Activated CD4-positive, CD25-positive, alpha-beta regulatory T cell treated with anti-CD3 and anti-CD28 coated beads, Interleukin-2, amount 50 U/mL, for 72 hours (primary cell): ENCODE results near the gene LOXL1.
A peak's percentile ranks its signal among the peaks of the same experiment; 100 is the strongest.

ENCODE experiments used
- DNase-seq: peaks from one replicate; pipeline ENCODE4 v3.0.0; 2021

The LOXL1 gene

GRCh38 chr15:73941449-73941848 lies 15.2 kb downstream of the LOXL1 start:
- no peak for DNase-seq

GRCh38 chr15:73941871-73942635 lies 15.8 kb downstream of the LOXL1 start:
- DNase-seq, result no peak

- DNase-seq, result no peak
Observed at GRCh38 chr15:73942751-73943270, 16.5 kb downstream of the LOXL1 start.

- no peak for DNase-seq
Observed at GRCh38 chr15:73944161-73945129, 18.2 kb downstream of the LOXL1 start.

- DNase-seq, result no peak
Observed at GRCh38 chr15:73945130-73945508, 18.9 kb downstream of the LOXL1 start.

GRCh38 chr15:73946046-73946721 lies 19.9 kb downstream of the LOXL1 start:
- DNase-seq, result no peak

- DNase-seq, result no peak
Observed at GRCh38 chr15:73946795-73947370, 20.6 kb downstream of the LOXL1 start.

- no peak for DNase-seq
Observed at GRCh38 chr15:73947651-73948050, 21.4 kb downstream of the LOXL1 start.

GRCh38 chr15:73948396-73948795 lies 22.1 kb downstream of the LOXL1 start:
- DNase-seq, result no peak

GRCh38 chr15:73948982-73949381 lies 22.7 kb downstream of the LOXL1 start:
- DNase-seq, result no peak

GRCh38 chr15:73949496-73949895 lies 23.2 kb downstream of the LOXL1 start:
- DNase-seq, result no peak

GRCh38 chr15:73950479-73950830 lies 24.2 kb downstream of the LOXL1 start:
- DNase-seq, result no peak

- DNase-seq, result peak; percentile 52
Observed at GRCh38 chr15:73950831-73951561, 24.7 kb downstream of the LOXL1 start.

- no peak for DNase-seq
Observed at GRCh38 chr15:73951601-73952000, 25.3 kb downstream of the LOXL1 start.

GRCh38 chr15:73952171-73952912 lies 26.1 kb downstream of the LOXL1 start:
- DNase-seq, result no peak

- no peak for DNase-seq
Observed at GRCh38 chr15:73952913-73953750, 26.9 kb downstream of the LOXL1 start.

GRCh38 chr15:73954188-73955145 lies 28.2 kb downstream of the LOXL1 start:
- no peak for DNase-seq

- no peak for DNase-seq
Observed at GRCh38 chr15:73955326-73955725, 29.1 kb downstream of the LOXL1 start.
